HepG2 (cell line): Measurements from ENCODE around the gene PTPRCAP.

Source experiments
- CENPT ChIP-seq: sonication (generic); formaldehyde crosslinking; IDR thresholded peaks from 2 replicates; pipeline ENCODE4 v1.8.0; 2022; ENCODE audit warnings: low read depth, mild to moderate bottlenecking, moderate library complexity, missing genetic modification reagents
- DPF2 ChIP-seq: sonication (generic); formaldehyde crosslinking; IDR thresholded peaks from 2 replicates; pipeline ENCODE4 v1.4.0; 2020; ENCODE audit warnings: mild to moderate bottlenecking, low read depth, missing genetic modification reagents, borderline replicate concordance
- EZH2 ChIP-seq: conservative IDR thresholded peaks from 2 replicates; pipeline ENCODE4 v1.6.1; 2012; ENCODE audit warnings: mild to moderate bottlenecking, low read depth, low read length, moderate library complexity
- NFATC3 ChIP-seq: sonication (generic); formaldehyde crosslinking; IDR thresholded peaks from 2 replicates; pipeline ENCODE4 v1.5.1; 2020; ENCODE audit warnings: mild to moderate bottlenecking, missing genetic modification reagents
- POLR2A ChIP-seq, 2 experiments: IDR thresholded peaks; 2 replicates each; pipeline ENCODE4 v1.6.1; 2011; ENCODE audit warnings: low read depth in 2 of 2, low read length in 2 of 2, mild to moderate bottlenecking in 1 of 2, moderate library complexity in 1 of 2; ENCODE audit not compliant: insufficient read depth in 1 of 2
- ZNF274 ChIP-seq: sonication (generic); formaldehyde crosslinking; IDR thresholded peaks from 2 replicates; pipeline ENCODE4 v1.5.1; 2020; ENCODE audit warnings: mild to moderate bottlenecking, missing genetic modification reagents
- ZNF343 ChIP-seq: sonication (generic); formaldehyde crosslinking; IDR thresholded peaks from 2 replicates; pipeline ENCODE4 v1.4.0; 2020; ENCODE audit warnings: mild to moderate bottlenecking, missing genetic modification reagents
- ZSCAN30 ChIP-seq: sonication (generic); formaldehyde crosslinking; IDR thresholded peaks from 2 replicates; pipeline ENCODE4 v1.5.0; 2020; ENCODE audit warnings: mild to moderate bottlenecking, missing genetic modification reagents
- TF ChIP-seq, protein P1 (sequence below): sonication (generic); formaldehyde crosslinking; IDR thresholded peaks from 2 replicates; pipeline ENCODE4 v1.5.0; 2020; ENCODE audit warnings: mild to moderate bottlenecking, missing genetic modification reagents, moderate library complexity

- no peak for TF ChIP-seq NFATC3
- no peak for TF ChIP-seq ZNF274 (CRISPR knock-in tag)
- TF ChIP-seq POLR2A (IDR thresholded peaks at IDR 0.05; ENCODE audit: insufficient read depth in 1 of 2, low read depth in 2 of 2, low read length in 2 of 2), result no peak
- no peak for TF ChIP-seq ZSCAN30 (CRISPR knock-in tag)
- no peak for TF ChIP-seq CENPT
- TF ChIP-seq, protein P1, sequence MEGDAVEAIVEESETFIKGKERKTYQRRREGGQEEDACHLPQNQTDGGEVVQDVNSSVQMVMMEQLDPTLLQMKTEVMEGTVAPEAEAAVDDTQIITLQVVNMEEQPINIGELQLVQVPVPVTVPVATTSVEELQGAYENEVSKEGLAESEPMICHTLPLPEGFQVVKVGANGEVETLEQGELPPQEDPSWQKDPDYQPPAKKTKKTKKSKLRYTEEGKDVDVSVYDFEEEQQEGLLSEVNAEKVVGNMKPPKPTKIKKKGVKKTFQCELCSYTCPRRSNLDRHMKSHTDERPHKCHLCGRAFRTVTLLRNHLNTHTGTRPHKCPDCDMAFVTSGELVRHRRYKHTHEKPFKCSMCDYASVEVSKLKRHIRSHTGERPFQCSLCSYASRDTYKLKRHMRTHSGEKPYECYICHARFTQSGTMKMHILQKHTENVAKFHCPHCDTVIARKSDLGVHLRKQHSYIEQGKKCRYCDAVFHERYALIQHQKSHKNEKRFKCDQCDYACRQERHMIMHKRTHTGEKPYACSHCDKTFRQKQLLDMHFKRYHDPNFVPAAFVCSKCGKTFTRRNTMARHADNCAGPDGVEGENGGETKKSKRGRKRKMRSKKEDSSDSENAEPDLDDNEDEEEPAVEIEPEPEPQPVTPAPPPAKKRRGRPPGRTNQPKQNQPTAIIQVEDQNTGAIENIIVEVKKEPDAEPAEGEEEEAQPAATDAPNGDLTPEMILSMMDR (CRISPR knock-in tag), result no peak
- no peak for TF ChIP-seq DPF2 (CRISPR knock-in tag)
- no peak for TF ChIP-seq ZNF343
- TF ChIP-seq EZH2, result no peak
Measured at GRCh38 chr11:67434395-67434881, 3.0 kb downstream of the PTPRCAP start.
